GM23248 (cell line): ENCODE measurements around the gene PON3. TPM values are rescaled to one million over a fixed set of nuclear protein-coding genes. Genes with fewer than 3 reads are reported as not detected.

Source experiments
- DNase-seq: peaks from one replicate; pipeline ENCODE4 v3.0.0-alpha.2; 2015
- H2AFZ ChIP-seq: fragments of 200-600 bp; sonication (generic); 2 replicates; pipeline ENCODE4 v1.6.1; 2016; ENCODE audit warnings: antibody characterized with exemption
- H3F3A ChIP-seq: fragments of 200-600 bp; sonication (generic); 2 replicates; pipeline ENCODE4 v1.6.1; 2016; ENCODE audit warnings: mild to moderate bottlenecking, antibody characterized with exemption, mixed run types; ENCODE audit not compliant: insufficient read depth
- H3K27ac ChIP-seq: fragments of 200-600 bp; sonication (generic); 2 replicates; pipeline ENCODE4 v1.5.1; 2016; ENCODE audit warnings: mild to moderate bottlenecking
- H3K27me3 ChIP-seq: fragments of 200-600 bp; sonication (generic); replicated peaks from 2 replicates; pipeline ENCODE4 v1.6.1; 2016; ENCODE audit warnings: mild to moderate bottlenecking; ENCODE audit not compliant: insufficient read depth
- H3K36me3 ChIP-seq: fragments of 200-600 bp; sonication (generic); 2 replicates; pipeline ENCODE4 v1.6.1; 2016; ENCODE audit warnings: low read depth, mild to moderate bottlenecking
- H3K4me1 ChIP-seq: fragments of 200-600 bp; sonication (generic); 2 replicates; pipeline ENCODE4 v1.6.1; 2016; ENCODE audit warnings: mild to moderate bottlenecking; ENCODE audit not compliant: insufficient read depth
- H3K4me2 ChIP-seq: fragments of 200-600 bp; sonication (generic); one replicate; pipeline ENCODE4 v1.6.1; 2016; ENCODE audit warnings: mild to moderate bottlenecking; ENCODE audit not compliant: unreplicated experiment
- H3K4me3 ChIP-seq: fragments of 200-600 bp; sonication (generic); 2 replicates; pipeline ENCODE4 v1.5.1; 2016; ENCODE audit warnings: mild to moderate bottlenecking
- H3K79me2 ChIP-seq: fragments of 200-600 bp; sonication (generic); 2 replicates; pipeline ENCODE4 v1.6.1; 2016; ENCODE audit warnings: mild to moderate bottlenecking; ENCODE audit not compliant: insufficient read depth
- H3K9ac ChIP-seq: fragments of 200-600 bp; sonication (generic); 2 replicates; pipeline ENCODE4 v1.6.1; 2016; ENCODE audit warnings: mild to moderate bottlenecking
- H3K9me2 ChIP-seq: fragments of 200-600 bp; sonication (generic); 2 replicates; pipeline ENCODE4 v1.6.1; 2016; ENCODE audit warnings: mixed run types, mild to moderate bottlenecking, moderate library complexity; ENCODE audit not compliant: insufficient read depth
- H3K9me3 ChIP-seq: fragments of 200-600 bp; sonication (generic); one replicate; pipeline ENCODE4 v1.6.1; 2017; ENCODE audit warnings: low read depth
- H4K20me1 ChIP-seq: fragments of 200-600 bp; sonication (generic); 2 replicates; pipeline ENCODE4 v1.6.0; 2016; ENCODE audit not compliant: insufficient read depth
- EZH2 ChIP-seq: fragments of 200-600 bp; sonication (generic); IDR thresholded peaks from 2 replicates; pipeline ENCODE4 v1.6.1; 2018; ENCODE audit warnings: antibody characterized with exemption, mild to moderate bottlenecking; ENCODE audit not compliant: insufficient read depth, poor library complexity, severe bottlenecking
- EZH2phosphoT487 ChIP-seq: fragments of 200-600 bp; sonication (generic); IDR thresholded peaks from 2 replicates; pipeline ENCODE4 v1.6.1; 2018; ENCODE audit warnings: antibody characterized with exemption, moderate library complexity, mild to moderate bottlenecking, low read depth; ENCODE audit not compliant: insufficient read depth
- WGBS, 2 experiments: methylation state at CpG; one replicate each; pipeline ENCODE4 v1.1.6; 2015 to 2017; ENCODE audit warnings: low lambda C conversion rate in 2 of 2, low coverage in 1 of 2; ENCODE audit errors: missing lambda C conversion rate in 2 of 2; 5-methylcytosine and 5-hydroxymethylcytosine counted together
- in situ Hi-C: fragments of 300-500 bp; cut with MboI; formaldehyde crosslinking; loops from 2 replicates; pipeline ENCODE4 v1.15.0; 2020
- polyA plus RNA-seq: library from polyadenylated mRNA; unstranded; fragments of >200 nt; fragmentation: Nextera tagmentation; extraction: Ambion mirVana; gene quantifications from 2 replicates; pipeline ENCODE4 v1.2.1, GENCODE V29; 2016
- total RNA-seq: library from RNA; depleted of rRNA; stranded (reverse); fragments of >200 nt; shearing (Covaris generic); gene quantifications from 2 replicates; pipeline ENCODE4 v1.2.3, GENCODE V29; 2014; rRNA removed

The PON3 gene
- 1.4 TPM in 1 of 2 replicates, not detected in the other for total RNA-seq
- 0.22 TPM in 1 of 2 replicates, not detected in the other for polyA plus RNA-seq

DNA sequence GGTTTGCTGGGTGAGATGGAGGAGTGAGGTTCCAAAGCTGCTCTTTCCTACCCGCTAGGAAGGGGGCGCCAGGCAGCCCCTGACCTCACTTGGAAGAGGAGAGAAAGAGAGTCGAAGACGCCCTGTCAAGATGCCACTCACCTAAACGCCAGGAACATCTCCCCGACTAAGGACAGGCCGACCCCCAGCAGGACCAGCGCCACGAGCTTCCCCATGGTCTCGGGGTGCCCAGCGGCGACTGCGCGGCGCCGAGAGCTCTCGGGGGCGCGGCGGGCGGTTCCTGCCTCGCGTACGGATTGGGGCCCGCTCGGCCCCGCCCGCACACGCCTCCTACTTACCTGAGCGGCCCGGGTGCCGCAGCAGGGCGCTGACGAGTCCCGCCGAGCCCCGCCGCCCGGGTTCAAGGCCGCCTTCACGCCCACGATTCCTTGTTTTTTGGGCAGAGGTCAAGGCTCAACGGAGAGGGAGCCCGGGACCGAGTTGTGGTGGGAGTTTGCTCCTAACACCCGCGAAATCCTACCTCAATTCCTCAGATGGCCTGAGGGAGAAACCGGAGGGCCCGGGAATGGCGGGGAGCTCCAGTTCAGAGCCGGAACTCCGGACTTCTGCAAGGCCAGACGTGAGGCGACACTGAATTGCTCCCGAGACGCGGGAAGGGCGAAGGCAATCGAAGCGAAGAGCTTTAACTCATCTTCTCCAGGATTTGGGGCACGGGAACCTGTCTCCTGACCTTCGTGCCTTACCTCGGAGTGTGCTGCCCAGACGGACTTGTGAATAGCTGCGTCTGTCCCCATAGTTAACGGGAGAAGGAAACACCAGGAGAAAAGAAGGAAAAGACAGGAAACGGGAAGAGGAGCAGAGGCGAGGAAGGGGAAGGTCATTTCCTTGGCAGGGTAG, at the start of gene PON3:
Gene PON3, minus strand, starts transcription at position 240 of the 897 bp plus-strand sequence. Its CDS starts 25 bp downstream, at position 215.
- H4K20me1 ChIP-seq, result no peaks in the 10 kb centered on the region
- no peaks in the 10 kb centered on the region for H3F3A ChIP-seq
- peak within 1 kb of the TSS; percentile 66 for H3K4me3 ChIP-seq
- WGBS, 2 experiments, result 8 to 9% methylated on average over 61 to 68 of the region's 68 CpGs
- no peaks in the 10 kb centered on the region for H3K27me3 ChIP-seq
- no peaks in the 10 kb centered on the region for H3K9me3 ChIP-seq
- DNase-seq, result peak; percentile 37
- H3K79me2 ChIP-seq, result no peaks in the 10 kb centered on the region
- no peaks in the 10 kb centered on the region for H3K9me2 ChIP-seq
- in situ Hi-C loops, result no loop called here
- H3K27ac ChIP-seq, result no peak within 1 kb of the TSS
- H2AFZ ChIP-seq, result peak within 1 kb of the TSS; percentile 90
- H3K4me1 ChIP-seq, result no peaks in the 10 kb centered on the region
- H3K9ac ChIP-seq, result peak within 1 kb of the TSS; percentile 17
- H3K4me2 ChIP-seq, result peak within 1 kb of the TSS; percentile 86
- no peak for TF ChIP-seq EZH2
- TF ChIP-seq EZH2phosphoT487, result no peak
- no peaks in the 10 kb centered on the region for H3K36me3 ChIP-seq

DNA sequence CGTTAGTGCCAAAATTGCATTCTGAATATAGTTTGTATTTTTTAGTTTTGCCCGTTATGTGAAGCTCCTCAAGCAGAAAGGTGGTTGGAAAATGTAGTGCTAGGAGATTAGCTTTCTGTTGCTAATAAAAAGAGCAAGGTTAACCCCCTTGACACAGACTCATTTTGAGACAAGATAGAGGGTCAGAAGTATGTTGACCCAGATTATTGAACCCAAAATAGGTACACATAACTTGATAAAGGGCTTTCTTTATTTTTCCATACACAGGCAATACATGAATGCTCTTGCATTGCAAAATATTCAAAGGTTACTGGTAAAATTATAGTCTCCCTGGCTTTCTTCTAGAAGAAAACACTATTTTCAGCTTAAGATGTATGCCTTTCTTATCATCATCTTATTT, 48.6 kb upstream of the PON3 start:
- Histone ChIP-seq H3F3A (no peaks in the 10 kb centered on the region), H3K9ac (no peak overlapping the region), H3K79me2 (no peaks in the 10 kb centered on the region), H4K20me1 (no peaks in the 10 kb centered on the region), H3K9me2 (no peaks in the 10 kb centered on the region), H3K36me3 (no peaks in the 10 kb centered on the region), H3K27me3 (no peaks in the 10 kb centered on the region), H3K27ac (no peak overlapping the region), H3K4me2 (no peak overlapping the region), H2AFZ (no peak overlapping the region), H3K9me3 (no peaks in the 10 kb centered on the region), H3K4me3 (no peak overlapping the region), H3K4me1 (no peaks in the 10 kb centered on the region)
- no peak for DNase-seq
- in situ Hi-C loops, result no loop called here
- 27 to 39% methylated on average over 2 of the region's 2 CpGs for WGBS, 2 experiments
- TF ChIP-seq EZH2phosphoT487 (no peak), EZH2 (no peak)

DNA sequence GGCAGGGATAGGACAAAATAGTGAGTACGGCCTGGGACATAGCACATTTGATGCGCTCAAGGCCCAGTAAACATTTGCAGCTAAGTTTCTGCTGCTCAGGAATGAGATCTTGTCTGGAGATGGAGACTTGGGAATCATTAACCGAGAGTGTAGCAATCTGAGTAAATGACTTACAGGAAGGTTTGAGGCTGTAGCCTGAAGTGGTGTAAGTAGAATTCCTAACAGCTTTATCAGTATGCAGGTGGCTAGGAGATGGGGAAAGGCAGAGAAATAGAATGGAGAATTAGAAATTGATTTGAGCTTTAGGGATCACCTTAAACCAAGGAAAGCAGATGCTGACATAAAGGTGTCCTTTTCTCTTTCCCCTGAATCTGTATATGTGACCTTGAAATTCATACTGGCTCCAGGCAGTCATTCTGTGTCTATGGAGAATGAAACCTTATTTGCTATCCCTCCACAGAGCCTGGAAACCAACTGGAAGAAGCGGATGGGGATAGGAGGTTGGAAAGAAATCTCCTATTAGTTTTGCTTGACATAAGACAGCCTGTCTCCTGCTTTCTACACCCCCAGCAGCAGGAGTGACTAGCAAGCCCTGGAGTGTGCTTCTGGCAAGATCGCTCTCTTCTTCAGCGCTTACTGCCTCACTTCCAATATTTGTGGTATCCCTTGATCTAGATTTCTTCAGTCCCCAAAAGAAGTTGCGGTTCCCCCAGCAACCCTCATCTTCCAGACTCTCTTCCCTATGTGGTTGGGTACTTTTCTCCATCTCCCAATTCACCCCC, 45.1 kb upstream of the PON3 start:
- H3K79me2 ChIP-seq, result no peaks in the 10 kb centered on the region
- in situ Hi-C loops, result no loop called here

DNA sequence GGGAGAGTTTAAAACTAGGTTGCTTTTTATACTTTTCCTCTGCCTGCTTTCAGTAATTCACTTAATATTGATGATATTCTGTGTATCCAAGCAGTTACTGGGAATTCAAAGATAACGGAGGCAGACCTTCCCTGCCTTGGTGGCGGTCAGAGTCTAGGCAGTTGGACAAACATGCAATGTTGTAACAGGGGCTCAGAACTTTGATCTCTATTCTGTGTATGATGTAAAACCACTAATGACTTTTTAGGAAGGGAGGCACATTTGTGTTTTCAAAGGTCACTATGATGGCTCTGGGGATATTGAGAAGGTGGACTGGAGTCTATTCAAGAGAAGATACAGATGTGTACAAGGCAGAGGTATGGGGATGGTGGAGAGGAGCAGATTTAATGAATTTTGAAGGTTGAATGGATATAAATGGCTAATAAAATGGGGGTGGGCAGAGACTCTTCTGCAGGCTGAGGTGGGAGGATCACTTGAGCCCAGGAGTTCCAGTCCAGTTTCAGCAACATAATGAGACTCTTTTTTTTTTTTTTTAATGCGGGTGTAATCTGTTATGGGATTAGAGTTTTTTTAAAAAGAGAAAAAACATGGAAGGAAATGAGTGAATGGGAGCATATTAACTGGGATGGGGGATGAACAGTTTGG, 44.3 kb upstream of the PON3 start:
- Histone ChIP-seq H3K36me3 (no peaks in the 10 kb centered on the region), H2AFZ (no peak overlapping the region), H3F3A (no peaks in the 10 kb centered on the region), H3K9ac (no peak overlapping the region), H3K79me2 (no peaks in the 10 kb centered on the region), H3K4me2 (no peak overlapping the region), H3K9me2 (no peaks in the 10 kb centered on the region), H3K4me3 (no peak overlapping the region), H4K20me1 (no peaks in the 10 kb centered on the region), H3K27ac (no peak overlapping the region), H3K4me1 (no peaks in the 10 kb centered on the region), H3K9me3 (no peaks in the 10 kb centered on the region), H3K27me3 (no peaks in the 10 kb centered on the region)
- TF ChIP-seq EZH2phosphoT487, result no peak
- TF ChIP-seq EZH2, result no peak
- in situ Hi-C loops, result no loop called here
- no peak for DNase-seq
- WGBS, 2 experiments, result 69 to 73% methylated on average over 3 of the region's 3 CpGs

More for the DNA sequence above, 45.1 kb upstream of the PON3 start:
- no peak overlapping the region for H3K27ac ChIP-seq
- H2AFZ ChIP-seq, result no peak overlapping the region
- H3K9ac ChIP-seq, result no peak overlapping the region
- DNase-seq, result no peak
- no peak for TF ChIP-seq EZH2
- no peak for TF ChIP-seq EZH2phosphoT487
- 85 to 88% methylated on average over 7 of the region's 7 CpGs for WGBS, 2 experiments
- H3K36me3 ChIP-seq, result no peaks in the 10 kb centered on the region
- no peaks in the 10 kb centered on the region for H3K9me2 ChIP-seq
- H3F3A ChIP-seq, result no peaks in the 10 kb centered on the region
- H3K4me3 ChIP-seq, result no peak overlapping the region
- no peaks in the 10 kb centered on the region for H3K4me1 ChIP-seq
- no peak overlapping the region for H3K4me2 ChIP-seq
- H4K20me1 ChIP-seq, result no peaks in the 10 kb centered on the region
- no peaks in the 10 kb centered on the region for H3K27me3 ChIP-seq
- H3K9me3 ChIP-seq, result no peaks in the 10 kb centered on the region
